ENCODE measurements around the gene ACP7.
"Not testable (repeated sequence)": the region's sequence is repeated elsewhere in the genome, so short reads cannot be mapped to it uniquely, and the experiment has no call there.

Gene ACP7, protein sequence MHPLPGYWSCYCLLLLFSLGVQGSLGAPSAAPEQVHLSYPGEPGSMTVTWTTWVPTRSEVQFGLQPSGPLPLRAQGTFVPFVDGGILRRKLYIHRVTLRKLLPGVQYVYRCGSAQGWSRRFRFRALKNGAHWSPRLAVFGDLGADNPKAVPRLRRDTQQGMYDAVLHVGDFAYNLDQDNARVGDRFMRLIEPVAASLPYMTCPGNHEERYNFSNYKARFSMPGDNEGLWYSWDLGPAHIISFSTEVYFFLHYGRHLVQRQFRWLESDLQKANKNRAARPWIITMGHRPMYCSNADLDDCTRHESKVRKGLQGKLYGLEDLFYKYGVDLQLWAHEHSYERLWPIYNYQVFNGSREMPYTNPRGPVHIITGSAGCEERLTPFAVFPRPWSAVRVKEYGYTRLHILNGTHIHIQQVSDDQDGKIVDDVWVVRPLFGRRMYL

DNA sequence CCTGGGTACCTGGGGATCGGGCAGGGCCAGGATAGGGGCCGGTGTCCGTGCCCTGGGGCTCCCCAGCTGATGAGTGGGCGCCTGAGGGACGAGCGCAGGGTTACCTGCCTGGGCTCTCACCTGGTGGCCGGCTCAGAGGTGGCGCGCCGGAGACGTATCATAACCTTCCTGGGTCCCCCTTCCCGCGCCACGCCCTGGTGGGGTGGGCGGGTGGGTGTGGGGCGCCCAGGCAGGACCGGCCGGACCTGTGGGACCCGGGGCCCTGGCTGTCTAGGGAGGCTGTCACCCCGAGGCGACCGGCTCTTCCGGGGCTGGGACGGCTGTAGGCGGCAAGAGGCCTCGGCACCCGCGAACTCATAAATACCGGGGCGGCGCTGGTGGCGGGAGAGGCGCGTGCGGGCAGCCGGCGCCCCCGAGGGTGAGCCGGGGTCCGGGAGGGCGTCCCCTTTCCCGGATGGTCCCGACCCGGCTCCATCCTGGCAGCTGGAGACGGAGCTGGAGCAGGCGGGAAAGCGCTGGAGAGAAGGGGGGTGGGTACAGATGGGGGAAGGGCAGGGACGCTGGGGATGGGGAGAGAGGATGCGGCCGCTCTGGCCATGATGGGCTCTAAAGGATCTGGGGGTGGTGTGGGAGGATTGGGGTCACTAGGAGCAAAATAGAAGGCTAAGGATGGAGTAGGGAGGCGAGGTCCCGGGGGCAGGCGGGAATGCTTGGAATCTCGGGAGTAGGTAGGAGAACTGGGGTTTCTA, at the start of gene ACP7:
TSS of gene ACP7 (plus strand) at position 386 of the 749 bp plus-strand sequence. CDS start 902 bp downstream, outside the sequence.
- no peak for DNase-seq (ENCODE audit: low spot score)

DNA sequence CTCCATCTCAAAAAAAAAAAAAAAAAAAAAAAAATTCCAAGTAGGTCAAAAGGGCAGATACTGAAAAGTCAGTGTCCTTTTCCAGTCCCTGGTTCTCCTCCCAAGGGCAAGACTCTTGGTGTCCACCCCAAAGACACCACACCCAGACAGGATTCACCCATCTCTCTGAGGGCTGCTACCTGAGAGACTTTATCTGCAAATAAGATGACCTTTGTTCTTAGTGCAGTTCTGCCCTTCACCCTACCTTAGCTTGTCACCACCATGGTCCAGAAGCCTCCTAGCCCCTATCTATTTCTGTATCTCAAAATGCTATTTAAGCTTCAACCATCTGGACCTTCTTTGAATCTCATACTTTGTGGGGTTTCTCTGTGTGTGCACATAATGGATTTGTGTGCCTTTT, 47.6 kb upstream of the ACP7 start:
- no peak for DNase-seq (ENCODE audit: low spot score)

DNA sequence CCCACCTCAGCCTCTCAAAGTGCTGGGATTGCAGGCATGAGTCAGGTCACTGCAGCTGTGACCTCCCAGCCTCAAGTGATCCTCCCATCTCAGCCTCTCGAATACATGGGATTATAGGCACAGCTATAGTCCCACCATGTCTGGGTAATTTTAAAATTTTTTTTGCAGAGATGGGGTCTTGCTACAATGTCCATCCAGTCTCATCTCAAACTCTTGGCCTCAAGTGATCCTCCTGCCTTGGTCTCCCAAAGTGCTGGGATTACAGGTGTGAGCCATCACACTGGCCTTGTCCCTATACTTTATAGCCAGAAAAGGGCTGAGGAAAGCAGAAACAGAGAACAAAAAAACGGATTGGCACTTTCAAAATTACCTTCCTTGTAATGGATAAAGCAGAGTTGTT, 47.0 kb upstream of the ACP7 start:
- DNase-seq (ENCODE audit: low spot score), result no peak

DNA sequence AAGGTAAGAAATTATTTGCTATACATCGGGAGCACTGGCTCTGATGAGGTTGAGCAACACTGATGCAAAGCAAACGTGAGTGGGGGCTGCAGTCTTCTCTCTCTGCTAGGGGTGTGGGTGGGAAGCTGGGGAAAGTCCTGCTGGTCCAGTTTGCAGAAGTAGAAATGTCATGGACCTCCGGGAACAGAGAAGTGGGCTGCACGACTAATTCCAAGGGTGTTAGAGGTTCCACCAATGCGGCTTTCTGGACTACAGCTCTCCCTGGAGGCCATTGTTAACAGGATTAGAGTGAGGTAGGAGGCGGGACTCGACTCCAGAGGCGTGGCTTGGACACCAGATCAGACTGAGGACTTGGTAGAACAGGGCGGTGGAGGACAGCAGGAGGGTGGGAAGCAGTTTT, 46.1 kb upstream of the ACP7 start:
- no peak for DNase-seq (ENCODE audit: low spot score)

DNA sequence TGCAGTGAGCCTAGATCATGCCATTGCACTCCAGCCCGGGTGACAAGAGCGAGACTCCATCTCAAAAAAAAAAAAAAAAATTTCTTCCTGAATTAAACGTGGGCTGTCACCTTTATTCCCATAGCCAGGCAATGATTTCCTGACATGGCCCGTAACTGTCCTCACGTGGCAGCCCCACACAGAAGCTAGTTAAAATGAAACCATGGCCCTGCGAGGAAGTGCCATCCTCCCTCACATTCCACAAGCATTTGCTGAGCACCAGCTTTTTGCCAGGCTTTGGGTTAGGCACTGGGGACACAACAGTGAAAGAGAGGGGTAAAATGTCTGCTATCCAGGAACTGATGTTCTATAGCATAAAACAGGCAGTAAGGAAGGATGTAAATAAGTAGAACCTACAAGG, 38.7 kb upstream of the ACP7 start:
- no peak for DNase-seq (ENCODE audit: low spot score)

DNA sequence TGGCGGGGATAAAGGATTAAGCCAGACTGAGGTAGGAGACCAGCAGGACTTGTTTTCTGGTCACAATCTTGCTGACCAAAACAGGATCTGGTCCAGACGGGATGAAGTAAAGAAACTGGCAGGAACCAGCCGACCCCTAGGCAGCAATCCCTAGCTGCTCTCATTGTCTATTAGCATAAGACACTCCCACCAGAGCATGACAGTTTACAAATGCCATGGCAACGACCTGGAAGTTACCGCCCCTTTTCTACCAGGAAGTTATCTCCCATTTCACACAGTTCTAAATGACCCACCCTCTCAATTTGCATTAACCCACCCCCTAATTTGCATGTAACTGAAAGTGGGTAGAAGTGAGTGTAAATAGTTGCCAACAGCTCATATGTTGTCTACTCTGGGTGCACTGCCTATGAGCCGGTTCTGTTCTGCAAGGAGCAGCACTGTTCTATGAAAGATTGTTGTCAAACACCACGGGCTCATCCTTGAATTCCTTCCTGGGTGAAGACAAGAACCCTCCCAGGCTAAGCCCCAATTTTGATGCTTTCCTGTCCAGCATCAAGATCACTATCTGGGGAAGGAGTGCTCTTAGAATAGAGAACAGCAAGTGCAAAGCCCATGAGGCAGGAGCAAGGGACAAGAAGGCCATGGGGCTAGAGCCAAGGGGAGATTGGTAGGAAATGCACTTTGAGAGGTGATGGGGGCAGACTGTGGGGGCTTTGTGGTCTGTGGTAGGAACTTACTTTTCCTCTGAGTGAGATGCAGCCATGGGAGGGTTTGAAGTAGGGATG, 37.9 kb upstream of the ACP7 start:
- no peak for DNase-seq (ENCODE audit: low spot score)

DNA sequence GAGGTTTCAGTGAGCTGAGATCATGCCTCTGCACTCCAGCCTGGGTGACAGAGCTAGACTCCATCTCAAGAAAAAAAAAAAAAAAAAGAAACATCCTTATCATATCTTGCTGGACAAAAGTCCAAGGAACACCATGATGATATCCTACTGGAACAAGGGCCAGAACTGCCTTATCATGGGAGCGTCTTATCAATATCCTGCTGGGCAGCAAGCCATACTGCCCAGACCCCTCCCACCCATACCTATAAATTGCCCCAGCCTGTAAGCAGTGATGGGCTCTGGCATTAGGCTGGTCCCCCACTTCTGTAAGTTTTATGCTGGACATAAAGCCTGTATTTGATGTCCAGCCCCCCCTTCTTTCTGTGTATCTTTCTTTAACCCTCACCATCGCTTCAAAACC, 37.1 kb upstream of the ACP7 start:
- DNase-seq (ENCODE audit: low spot score), result no peak

DNA sequence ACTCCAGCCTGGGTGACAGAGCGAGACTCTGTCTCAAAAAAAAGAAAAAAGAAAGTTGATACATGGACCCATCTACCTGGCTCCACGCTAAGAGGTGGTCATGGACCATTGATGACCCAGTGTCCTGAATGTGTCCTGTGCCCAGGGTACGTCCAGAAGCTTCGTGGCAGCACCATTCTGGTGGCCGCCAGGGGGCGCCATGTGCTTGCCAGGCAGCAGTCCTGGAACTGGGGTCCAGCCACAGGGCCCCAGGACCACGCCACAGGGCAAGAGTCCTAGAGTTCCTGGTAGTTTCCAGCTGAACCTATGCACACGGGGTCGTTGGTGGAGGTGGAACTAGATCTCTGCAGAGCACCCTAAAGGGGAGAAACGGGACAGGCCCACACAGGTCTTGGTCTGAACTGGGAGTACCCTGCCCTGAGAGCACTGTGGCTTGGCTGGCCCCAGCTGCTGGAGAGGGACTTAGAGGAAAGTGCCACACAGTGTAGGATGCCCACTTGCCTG, 31.9 kb upstream of the ACP7 start:
- peak; percentile 65 for DNase-seq (ENCODE audit: low spot score)

DNA sequence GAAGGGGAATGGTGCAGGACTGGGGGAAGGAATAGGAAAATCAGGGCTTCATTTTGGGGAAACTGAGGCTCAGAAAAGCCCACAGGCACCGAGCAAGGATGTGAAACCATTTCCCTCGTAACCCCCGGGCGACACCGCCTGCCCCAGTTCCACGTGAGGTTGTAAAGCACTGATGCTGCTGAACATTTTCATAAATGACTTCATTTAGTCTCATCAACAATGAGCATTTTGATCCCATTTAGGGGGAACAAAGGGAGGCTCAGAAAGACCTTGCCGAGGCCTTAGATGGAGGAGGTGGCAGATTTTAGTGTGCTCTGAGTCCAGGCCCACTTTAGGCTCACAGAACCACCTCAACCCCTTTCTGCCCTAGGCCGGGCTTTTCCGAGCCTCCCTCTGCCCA, 31.3 kb upstream of the ACP7 start:
- DNase-seq (ENCODE audit: low spot score), result no peak

DNA sequence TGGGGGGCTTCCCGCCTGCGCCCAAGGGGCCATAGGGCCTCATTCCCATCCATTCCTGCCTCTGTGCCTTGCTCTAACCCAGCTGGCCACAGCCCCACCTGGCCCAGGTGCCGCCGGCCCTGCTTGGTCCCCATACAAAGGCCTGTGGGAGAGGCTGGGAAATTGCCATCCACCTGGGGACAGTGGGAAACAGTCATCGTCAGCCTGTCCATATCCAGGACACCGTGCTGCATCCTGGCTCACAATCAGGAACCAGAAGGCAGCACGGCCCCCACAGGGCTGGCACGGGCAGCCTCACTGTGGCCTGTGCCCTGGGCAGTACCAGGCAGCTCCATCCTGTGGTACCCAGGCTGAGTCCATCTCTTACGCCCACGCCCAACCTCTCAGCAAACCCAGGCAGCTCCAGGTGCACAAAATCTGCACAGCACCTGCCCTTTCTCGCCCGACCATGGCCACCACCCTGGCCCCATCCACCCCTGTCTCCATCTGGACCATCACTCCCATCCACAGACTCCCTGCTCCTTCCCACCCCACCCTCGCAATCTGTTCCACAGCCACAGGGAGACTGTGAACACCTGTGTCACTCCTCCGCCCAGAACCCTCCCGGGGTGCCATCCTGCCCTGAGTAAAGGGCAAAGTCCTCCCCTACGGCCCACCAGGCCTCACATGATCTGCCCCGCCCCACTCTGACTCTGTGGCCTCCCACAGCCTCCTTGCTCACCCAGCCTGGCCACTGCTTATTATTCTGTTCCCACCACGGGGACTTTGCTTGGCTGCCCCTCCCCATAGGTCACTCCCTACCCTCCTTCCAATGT, 30.7 kb upstream of the ACP7 start:
- no peak for DNase-seq (ENCODE audit: low spot score)

DNA sequence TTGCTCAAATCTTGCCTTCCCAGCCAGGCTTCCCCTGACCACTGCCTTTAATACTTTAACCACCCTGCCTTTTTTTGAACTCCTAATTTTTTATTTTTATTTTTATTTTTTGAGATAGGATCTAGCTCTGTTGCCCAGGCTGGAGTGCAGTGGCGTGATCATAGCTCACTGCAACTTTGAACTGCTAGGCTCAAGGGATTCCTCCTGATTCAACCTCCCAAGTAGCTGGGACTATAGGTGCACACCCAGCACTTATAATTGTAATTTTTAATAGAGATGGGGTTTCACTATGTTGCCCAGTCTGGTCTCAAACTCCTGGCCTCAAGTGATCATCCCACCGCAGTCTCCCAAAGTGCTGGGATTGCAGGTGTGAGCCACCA, 30.1 kb upstream of the ACP7 start:
- no peak for DNase-seq (ENCODE audit: low spot score)

DNA sequence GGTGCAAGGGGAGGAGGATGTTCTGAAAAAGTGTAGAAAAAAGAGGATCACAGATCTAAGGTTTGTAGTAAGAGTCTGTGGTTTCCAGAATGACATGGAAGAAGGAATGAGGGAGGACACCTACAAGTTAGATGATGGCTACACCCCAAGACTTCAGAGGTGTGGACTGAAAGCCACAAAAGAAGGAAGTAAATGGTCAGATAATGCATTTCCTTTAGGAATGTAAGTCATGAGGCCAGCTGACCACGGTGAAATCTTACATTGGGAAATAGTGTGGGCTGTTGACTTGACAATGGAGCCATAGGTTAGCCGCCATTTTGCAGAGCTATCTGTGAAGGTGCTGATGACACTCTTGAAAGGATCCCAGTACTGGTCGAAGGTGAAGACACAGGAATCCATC, 26.6 kb upstream of the ACP7 start:
- DNase-seq (ENCODE audit: low spot score), result no peak

DNA sequence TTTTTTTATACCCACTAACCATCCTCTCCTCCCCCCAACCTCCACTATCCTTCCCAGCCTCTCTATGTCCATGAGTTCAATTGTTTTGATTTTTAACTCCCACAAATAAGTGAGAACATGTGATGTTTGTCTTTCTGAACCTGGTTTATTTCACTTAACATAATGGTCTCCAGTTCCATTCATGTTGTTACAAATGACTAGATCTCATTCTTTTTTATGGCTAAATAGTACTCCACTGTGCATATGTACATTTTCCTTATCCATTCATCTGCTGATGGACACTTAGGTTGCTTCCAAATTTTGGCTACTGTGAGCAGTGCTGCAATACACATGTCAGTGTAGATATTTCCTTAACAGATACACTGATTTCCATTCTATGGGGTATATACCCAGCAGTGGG, 24.9 kb upstream of the ACP7 start:
- no peak for DNase-seq (ENCODE audit: low spot score)

DNA sequence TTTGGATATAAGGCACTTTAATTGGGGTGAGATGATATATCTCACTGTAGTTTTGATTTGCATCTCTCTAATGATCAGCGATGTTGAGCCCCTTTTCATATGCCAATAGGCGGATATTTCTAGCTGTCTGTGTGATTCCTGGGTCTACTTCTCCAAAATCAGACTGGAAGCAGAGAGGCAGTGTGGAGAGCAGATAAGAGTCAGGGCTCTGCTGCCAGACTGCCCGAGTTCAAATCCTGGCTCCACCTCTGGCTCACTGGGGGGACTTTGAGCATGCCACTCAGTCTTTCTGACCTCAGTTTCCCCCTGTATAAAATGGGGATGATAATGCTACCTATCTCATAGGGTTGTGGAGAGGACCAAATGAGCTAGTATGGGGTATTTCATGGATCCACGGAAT, 24.0 kb upstream of the ACP7 start:
- DNase-seq (ENCODE audit: low spot score), result no peak

DNA sequence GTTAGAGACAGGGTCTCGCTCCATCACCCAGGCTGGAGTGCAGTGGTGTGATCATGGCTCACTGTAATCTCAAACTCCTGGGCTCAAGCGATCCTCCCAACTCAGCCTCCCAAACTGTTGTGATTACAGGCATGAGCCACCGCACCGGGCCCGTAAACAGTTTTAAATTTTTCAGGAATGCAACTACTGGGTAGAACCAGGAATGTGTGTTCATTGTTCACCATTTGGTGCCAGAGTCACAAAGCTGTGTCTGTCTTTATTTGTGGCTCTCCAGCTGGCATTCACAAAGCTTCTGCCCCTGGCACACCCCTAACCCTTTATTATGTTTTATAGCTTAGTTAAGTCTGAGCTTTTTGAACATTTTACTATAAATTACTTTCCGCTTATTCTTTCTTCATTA, 19.8 kb upstream of the ACP7 start:
- DNase-seq (ENCODE audit: low spot score), result no peak

DNA sequence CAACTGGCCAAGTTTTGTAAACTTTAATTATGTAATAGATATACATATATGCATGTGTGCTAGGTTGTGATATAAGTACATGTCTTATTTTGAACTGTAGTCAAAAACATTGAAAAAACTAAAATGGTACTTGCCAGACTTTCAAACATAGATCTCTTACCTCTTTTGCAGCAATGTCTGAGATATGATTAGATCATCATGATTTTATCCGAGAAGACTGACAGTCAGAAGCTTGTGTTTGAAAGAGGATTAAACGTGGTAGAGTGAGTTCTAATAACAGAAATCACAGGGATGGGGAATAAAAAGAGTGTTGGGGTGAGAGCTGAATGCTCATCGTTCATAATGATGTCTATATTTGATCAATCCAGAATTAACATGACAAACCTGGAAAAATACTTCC, 18.2 kb upstream of the ACP7 start:
- no peak for DNase-seq (ENCODE audit: low spot score)

DNA sequence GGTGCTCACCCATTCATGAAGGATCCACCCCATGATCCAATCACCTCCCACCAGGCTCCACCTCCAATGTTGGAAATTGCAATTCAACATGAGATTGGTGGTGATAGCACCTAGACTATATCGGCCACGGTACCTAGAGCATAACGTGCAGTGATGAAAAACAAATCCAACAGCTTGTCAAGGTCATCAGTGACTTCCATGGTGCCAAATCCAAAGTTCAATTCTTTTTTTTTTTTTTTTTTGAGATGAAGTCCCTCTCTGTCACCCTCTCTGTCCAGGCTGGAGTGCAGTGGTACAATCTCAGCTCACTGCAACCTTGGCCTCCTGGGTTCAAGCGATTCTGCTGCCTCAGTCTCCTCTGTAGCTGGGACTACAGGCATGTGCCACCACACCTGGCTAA, 17.1 kb upstream of the ACP7 start:
- no peak for DNase-seq (ENCODE audit: low spot score)

DNA sequence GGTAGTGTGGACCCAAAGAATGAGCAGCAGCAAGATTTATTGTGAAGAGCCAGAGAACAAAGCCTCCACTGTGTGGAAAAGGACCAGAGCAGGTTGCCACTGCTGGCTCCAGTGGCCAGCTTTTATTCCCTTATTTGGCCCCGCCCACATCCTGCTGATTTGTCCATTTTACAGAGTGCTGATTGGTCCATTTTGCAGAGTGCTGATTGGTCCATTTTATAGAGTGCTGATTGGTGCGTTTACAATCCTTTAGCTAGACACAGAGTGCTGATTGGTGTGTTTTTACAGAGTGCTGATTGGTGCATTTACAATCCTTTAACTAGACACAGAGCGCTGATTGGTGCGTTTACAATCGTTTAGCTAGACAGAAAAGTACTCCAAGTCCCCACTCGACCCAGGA, 15.9 kb upstream of the ACP7 start:
- DNase-seq (ENCODE audit: low spot score), result not testable (repeated sequence)

DNA sequence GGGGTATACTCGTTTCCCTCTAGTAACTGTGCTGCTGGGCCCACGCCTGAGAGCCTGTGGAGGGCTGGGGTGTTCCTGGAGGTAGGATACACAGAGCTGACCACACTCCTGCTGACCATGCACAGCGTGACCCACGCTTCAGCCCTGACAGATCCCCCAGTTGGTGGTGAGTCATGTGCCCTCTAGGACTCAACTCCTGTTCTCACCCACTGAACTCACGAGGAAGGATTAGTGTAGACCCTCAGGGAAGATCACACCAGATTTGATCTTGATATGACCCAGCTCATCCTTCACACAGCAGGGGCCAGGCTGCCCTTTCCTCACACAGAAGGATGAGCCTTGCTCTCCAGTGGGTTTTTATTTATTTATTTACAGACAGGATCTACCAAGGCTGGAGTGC, 13.3 kb upstream of the ACP7 start:
- no peak for DNase-seq (ENCODE audit: low spot score)

DNA sequence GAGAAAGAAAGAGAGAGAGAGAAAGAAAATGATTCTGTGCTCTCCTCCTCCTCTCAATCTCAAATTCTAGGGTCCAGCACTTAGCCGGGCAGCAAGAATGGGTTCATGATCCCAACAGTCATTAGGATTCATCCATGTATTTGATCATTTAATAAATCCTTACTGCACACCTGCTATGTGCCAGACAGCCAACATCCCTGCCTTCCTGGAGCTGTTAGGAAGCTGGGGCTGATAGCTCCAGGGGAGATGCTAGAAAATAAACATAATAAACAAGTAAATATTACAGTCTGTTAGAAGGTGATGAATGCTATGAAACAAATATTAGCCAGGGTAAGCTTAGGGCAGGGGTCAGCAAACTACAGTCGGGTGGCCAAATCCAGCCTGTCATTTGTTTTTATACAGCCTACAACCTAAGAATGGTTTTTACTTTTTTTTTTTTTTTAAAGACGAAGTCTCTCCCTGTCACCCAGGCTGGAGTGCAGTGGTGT, 9.9 kb upstream of the ACP7 start:
- no peak for DNase-seq (ENCODE audit: low spot score)

DNA sequence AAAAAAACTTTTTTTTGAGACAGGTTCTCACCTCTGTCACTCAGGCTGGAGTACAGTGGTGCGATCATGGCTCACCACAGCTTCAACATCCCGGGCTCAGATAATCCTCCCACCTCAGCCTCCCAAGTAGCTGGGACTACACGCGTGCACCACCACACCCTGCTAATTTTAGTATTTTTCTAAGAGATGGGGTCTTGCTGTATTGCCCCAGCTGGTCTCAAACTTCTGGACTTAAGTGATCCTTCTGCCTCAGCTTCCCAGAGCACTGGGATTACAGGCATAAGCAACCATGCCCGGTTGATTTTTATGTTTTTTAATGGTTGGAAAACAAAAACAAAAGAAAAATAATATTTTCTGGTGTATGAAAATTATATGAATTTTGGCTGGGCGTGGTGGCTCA, 9.2 kb upstream of the ACP7 start:
- no peak for DNase-seq (ENCODE audit: low spot score)

DNA sequence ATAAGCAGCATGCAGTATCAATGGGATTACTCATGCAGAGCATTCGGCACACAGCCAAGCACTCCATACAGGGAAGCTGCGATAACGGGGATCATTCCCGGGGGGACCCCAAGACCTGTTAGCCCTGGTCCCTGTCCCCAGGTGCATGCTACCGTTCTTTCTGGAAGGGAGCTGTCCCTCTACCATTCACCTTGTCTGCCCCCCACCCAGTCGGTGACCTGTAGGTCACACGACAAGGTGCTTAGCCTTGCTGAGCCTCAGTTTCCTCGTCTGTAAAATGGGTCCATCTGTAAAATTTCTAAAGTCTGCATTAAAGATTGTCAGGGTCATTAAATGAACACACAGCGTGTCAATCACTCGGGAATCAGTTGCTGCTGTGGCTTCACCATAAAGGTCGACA, 6.8 kb upstream of the ACP7 start:
- DNase-seq (ENCODE audit: low spot score), result no peak
